GM18858 (cell line): Measurements from ENCODE around the gene CMPK1.

Source experiments
- ATAC-seq: cut with Tn5 transposase; IDR thresholded peaks from one replicate; pipeline ENCODE4 v1.9.1; 2021; ENCODE audit not compliant: unreplicated experiment

The CMPK1 gene

GRCh38 chr1:47393141-47393540, 59.6 kb downstream of the CMPK1 start:
- ATAC-seq, result no peak

- ATAC-seq, result no peak
Observed at GRCh38 chr1:47395433-47395832, 61.8 kb downstream of the CMPK1 start.

GRCh38 chr1:47396671-47397196, 63.1 kb downstream of the CMPK1 start:
- no peak for ATAC-seq

- peak; percentile 49 for ATAC-seq
Observed at GRCh38 chr1:47399138-47399845, 65.7 kb downstream of the CMPK1 start.

- no peak for ATAC-seq
Observed at GRCh38 chr1:47399846-47400155, 66.2 kb downstream of the CMPK1 start.

GRCh38 chr1:47401761-47402160, 68.2 kb downstream of the CMPK1 start:
- no peak for ATAC-seq

GRCh38 chr1:47402591-47402990, 69.0 kb downstream of the CMPK1 start:
- no peak for ATAC-seq

DNA sequence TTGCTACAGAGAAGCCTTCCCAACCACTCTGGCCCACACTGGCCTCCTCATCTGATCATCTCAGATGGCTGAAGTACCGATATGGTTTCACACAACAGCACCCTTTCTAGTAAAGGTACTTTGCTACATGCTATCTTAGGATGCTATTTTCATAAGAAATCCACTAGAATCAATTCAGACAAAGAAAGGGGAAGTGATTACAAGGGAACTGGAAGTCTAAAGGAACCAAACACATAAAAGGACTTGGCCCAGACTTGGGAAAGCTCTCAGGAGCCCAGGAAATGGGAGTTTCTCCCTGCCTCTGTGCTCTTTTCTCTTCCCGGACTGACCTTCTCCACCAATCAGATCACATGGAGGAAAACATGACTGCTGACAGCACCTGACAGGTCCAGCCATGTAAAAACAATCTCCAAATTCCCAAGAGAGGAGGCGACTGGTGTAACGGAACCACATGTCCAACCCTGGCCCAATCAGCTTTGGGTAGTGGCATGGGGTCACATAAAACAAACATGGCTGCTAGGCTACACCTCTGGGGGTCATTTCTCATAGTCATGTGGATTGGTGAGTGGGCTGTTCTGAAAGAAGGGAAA, 69.8 kb downstream of the CMPK1 start:
- ATAC-seq, result no peak

DNA sequence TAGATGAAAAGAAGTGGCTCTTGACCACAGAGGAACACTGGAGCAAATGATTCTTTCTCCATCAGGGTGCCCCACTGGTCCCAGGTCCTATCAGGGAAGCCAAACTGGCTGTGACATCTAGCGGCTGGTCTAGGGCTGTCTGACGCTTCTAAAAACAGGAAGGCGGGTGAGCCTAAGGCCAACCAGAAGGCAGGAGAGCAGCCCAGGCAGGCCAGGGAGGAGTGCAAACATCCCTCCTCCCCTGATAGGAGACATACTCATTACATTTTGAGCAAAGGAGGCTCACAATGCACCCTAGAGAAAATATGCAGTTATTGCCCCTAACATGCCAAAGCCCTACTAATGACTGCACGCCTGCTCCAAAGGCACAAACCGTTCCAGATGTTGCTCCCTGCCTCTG, 72.1 kb downstream of the CMPK1 start:
- no peak for ATAC-seq

- no peak for ATAC-seq
Observed at GRCh38 chr1:47406966-47407365, 73.4 kb downstream of the CMPK1 start.

DNA sequence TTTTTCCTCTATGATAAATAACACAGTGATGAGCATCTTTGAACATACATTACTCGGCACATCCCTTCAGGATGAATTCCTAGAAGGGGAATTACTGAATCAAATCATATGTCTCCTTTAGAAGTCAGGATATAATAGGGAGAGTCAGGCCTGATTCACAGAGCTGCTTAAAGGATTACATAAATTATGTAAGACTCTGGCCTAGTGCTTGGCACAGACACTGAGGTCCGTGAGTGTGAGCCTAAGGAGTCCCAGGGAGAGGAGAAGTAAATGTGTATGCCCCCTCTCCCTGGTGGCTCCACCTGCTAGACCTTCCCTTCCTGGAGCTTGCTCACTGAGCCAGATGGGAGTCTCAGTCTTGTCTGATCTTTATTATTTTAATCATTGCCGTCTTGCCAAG, 73.9 kb downstream of the CMPK1 start:
- ATAC-seq, result no peak

DNA sequence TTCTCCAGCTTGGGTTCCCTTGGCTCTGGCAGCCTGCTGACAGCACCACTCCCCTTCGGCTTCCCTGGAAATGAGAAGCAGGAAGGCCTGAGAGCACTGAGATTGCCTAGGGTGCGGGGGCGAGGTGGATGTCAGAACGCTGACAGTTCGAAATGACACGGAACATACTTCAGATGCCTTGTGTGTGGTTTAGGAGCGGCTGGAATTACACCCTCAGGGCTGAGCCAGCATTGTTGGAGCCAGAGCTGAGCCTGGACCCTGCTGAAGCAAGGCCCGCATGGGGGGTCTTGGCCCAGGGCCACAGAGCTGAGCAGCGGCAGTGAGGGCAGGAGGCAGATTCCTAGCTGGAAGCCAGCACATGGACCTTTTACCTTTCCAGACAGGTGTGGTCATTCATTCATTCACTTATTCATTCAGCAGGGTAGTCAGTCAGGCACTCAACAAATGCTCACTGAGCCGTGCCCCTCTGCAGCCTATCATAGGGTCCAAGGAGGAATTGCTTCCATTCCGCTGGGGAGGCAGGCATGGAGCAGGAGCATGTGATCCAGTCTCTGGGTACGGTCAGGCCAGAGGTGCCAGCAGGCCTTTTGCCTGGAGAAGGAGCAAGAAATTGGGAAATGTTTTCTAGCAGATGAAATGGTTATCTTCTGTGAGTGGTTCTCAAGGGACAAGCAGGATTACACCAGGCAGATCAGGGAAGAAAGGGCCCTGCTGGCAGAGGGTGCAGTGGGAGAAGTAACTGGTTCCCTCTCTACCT, 75.9 kb downstream of the CMPK1 start:
- ATAC-seq, result no peak

GRCh38 chr1:47410068-47410455, 76.5 kb downstream of the CMPK1 start:
- ATAC-seq, result no peak

DNA sequence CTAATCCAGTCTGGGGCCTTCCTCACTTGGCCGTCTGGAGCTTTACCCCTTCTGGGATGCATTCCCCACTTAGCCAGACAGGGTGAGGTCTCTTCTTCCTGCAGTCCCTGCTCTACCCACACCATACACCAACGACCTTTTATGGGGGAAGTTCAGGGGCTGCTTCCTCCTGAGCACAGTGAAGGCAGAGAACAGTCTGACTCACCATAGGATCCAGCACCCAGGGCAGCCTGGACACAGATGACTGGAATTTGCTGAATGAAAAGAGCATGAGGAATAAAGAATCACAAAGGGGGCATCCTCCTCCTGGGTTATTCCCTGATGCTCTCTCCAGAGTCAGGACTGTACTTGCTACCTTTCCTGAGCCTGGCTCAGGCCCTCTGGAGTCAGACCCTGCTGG, 77.8 kb downstream of the CMPK1 start:
- no peak for ATAC-seq

DNA sequence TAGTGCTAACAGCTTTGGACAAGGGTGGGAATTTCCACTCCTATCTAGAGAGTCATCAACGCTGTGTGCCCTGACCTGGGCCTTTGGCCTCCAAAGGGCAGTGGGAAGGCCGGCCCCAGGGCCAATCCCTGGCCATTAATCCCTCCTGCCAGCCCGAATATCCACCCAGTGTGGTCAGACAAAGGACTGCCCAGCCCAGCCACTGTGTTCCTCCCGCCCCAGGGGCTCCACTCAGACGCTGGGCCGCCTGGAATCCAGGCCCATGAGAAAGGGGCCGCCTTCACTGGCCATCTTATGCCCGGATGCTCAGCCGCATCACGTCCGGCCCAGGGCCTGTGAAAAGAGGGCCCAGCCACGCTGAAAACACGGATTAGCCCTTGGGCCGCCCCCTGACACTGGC, 78.8 kb downstream of the CMPK1 start:
- no peak for ATAC-seq

GRCh38 chr1:47415728-47416318, 82.2 kb downstream of the CMPK1 start, which contains the start of gene FOXE3:
Gene FOXE3 (plus strand): TSS chr1:47416285. CDS start chr1:47416316, 31 bp downstream.
- ATAC-seq, result no peak

DNA sequence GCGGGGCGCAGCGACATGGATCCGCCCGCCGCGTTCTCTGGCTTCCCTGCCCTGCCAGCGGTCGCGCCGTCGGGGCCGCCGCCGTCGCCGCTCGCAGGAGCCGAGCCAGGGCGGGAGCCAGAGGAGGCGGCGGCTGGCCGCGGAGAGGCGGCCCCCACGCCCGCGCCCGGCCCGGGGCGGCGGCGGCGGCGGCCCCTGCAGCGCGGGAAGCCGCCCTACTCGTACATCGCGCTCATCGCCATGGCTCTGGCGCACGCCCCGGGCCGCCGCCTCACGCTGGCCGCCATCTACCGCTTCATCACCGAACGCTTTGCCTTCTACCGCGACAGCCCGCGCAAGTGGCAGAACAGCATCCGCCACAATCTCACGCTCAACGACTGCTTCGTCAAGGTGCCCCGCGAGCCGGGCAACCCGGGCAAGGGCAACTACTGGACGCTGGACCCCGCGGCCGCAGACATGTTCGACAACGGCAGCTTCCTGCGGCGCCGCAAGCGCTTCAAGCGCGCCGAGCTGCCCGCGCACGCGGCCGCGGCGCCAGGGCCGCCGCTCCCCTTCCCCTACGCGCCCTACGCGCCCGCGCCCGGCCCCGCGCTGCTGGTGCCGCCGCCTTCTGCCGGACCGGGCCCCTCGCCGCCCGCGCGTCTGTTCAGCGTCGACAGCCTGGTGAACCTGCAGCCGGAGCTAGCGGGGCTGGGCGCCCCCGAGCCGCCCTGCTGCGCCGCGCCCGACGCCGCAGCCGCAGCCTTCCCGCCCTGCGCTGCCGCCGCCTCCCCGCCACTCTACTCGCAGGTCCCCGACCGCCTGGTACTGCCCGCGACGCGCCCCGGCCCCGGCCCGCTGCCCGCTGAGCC, 83.0 kb downstream of the CMPK1 start:
- no peak for ATAC-seq

DNA sequence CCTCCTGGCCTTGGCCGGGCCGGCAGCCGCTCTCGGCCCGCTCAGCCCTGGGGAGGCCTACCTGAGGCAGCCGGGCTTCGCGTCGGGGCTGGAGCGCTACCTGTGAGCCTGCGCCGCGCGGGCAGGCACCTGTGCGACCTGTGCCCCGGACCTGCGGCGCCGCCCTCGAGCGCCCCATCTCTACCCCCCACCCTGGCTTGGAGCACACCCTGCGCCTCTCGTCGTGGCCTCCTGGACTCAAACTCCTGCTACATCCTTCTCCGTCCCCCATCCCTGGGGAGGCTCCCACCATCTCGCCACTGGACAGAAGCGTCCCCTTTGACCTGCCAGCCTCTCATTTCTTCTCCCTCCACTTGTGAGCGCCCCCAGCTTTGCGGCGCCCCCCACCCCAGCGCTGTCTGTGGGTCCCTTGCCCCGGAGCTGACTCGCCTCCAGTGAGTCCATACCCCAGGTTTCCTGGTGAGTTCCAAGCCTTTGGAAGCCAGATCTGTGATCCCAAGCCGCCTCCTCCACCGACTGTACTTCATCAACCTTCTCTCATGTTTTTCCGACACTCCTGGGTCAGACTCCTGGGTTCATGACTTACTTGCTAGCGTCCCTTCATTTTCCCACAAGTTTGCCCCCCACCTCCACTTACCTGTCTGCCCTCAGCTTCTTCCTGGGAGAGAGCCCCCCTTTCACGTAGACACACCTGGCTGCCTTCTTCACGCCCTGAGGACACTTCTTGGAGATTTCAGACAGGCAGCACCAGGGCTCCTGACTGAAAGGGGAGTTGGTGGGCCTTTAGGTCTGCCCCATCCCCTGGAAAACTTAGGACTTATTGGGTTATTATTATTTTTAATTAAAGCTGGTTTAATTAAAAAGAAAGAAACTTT, 83.8 kb downstream of the CMPK1 start:
- ATAC-seq, result no peak

GRCh38 chr1:47418122-47418521, 84.5 kb downstream of the CMPK1 start:
- ATAC-seq, result no peak
